ENCODE measurements around the gene DIP2B. TPM values are rescaled to one million over a fixed set of nuclear protein-coding genes. Genes with fewer than 3 reads are reported as not detected.
A peak's percentile ranks its signal among the peaks of the same experiment; 100 is the strongest.

Gene DIP2B
- polyA plus RNA-seq, 3 donors, result 3.5 to 12.3 (median 6.5) TPM

DNA sequence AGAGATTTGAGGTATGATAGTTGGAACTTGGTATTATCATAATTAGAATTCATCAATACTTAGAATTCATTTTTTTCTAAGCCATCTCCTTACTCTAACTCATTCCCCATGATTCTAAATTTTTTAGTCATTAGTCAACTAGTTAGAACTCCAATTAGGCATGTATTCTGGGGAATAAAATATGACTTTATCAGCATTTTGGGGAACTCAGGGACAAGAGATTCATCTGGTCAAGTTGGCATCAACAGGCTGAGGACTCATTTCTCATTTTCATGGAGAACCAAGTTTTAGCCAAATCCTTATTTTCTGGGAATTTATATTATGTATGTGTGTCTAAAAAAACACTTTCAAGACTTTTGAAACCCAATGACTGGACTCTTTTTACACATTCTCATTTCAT, 29.2 kb downstream of the DIP2B start:
- Histone ChIP-seq H3K9ac (ENCODE audit: insufficient read depth, low read length, poor library complexity, severe bottlenecking) (no peak overlapping the region), H3K36me3 (replicated peaks in 1 of 2; ENCODE audit: control insufficient read depth in 1 of 2, insufficient read depth in 2 of 2, low read length in 2 of 2) (no peaks in the 10 kb centered on the region), H3K4me2 (replicated peaks; ENCODE audit: extremely low read depth, low read length, poor library complexity, severe bottlenecking) (no peak overlapping the region), H3K27ac (ENCODE audit: low read depth in 1 of 2, low read length in 2 of 2) (peak overlapping the region in 1 of 2 donors; percentile 36), H4K20me1 (ENCODE audit: insufficient read depth, low read length) (peaks cover 88% of the 10 kb centered on the region), H3K9me3 (replicated peaks in 1 of 2; ENCODE audit: control insufficient read depth in 1 of 2, insufficient read depth in 1 of 2, low read length in 2 of 2) (no peaks in the 10 kb centered on the region), H2AFZ (ENCODE audit: insufficient read depth, low read depth, low read length, poor library complexity, severe bottlenecking) (no peak overlapping the region), H3K4me1 (ENCODE audit: control insufficient read depth in 1 of 2, insufficient read depth in 2 of 2, low read length in 2 of 2) (peaks cover 66 to 76% of the 10 kb centered on the region in 2 donors), H3K27me3 (ENCODE audit: control insufficient read depth in 2 of 2, insufficient read depth in 2 of 2, low read length in 2 of 2) (no peaks in the 10 kb centered on the region), H3K79me2 (ENCODE audit: insufficient read depth, low read length) (peaks cover 85% of the 10 kb centered on the region), H3K4me3 (replicated peaks in 1 of 3; ENCODE audit: low read depth in 2 of 3, low read length in 3 of 3) (no peak overlapping the region)
- Mint-ChIP-seq H3K9me3 (no peaks in the 10 kb centered on the region), H3K27me3 (ENCODE audit: low read depth in 3 of 3) (no peaks in the 10 kb centered on the region), H3K27ac (peak overlapping the region in 1 of 7 donors; percentile 64), H3K4me1 (peaks cover 37% of the 10 kb centered on the region), H3K4me3 (no peak overlapping the region), H3K36me3 (peaks cover 4 to 7% of the 10 kb centered on the region in 2 donors)
- TF ChIP-seq, protein P1, sequence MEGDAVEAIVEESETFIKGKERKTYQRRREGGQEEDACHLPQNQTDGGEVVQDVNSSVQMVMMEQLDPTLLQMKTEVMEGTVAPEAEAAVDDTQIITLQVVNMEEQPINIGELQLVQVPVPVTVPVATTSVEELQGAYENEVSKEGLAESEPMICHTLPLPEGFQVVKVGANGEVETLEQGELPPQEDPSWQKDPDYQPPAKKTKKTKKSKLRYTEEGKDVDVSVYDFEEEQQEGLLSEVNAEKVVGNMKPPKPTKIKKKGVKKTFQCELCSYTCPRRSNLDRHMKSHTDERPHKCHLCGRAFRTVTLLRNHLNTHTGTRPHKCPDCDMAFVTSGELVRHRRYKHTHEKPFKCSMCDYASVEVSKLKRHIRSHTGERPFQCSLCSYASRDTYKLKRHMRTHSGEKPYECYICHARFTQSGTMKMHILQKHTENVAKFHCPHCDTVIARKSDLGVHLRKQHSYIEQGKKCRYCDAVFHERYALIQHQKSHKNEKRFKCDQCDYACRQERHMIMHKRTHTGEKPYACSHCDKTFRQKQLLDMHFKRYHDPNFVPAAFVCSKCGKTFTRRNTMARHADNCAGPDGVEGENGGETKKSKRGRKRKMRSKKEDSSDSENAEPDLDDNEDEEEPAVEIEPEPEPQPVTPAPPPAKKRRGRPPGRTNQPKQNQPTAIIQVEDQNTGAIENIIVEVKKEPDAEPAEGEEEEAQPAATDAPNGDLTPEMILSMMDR (IDR thresholded peaks at IDR 0.05), result no peak
- no peak for DNase-seq
- intact Hi-C loops (cut with micrococcal nuclease), result loop anchor here in 1 of 2 donors (5.0 kb wide), 1 partner anchor 38 kb away; no protein-coding TSS in a partner anchor

DNA sequence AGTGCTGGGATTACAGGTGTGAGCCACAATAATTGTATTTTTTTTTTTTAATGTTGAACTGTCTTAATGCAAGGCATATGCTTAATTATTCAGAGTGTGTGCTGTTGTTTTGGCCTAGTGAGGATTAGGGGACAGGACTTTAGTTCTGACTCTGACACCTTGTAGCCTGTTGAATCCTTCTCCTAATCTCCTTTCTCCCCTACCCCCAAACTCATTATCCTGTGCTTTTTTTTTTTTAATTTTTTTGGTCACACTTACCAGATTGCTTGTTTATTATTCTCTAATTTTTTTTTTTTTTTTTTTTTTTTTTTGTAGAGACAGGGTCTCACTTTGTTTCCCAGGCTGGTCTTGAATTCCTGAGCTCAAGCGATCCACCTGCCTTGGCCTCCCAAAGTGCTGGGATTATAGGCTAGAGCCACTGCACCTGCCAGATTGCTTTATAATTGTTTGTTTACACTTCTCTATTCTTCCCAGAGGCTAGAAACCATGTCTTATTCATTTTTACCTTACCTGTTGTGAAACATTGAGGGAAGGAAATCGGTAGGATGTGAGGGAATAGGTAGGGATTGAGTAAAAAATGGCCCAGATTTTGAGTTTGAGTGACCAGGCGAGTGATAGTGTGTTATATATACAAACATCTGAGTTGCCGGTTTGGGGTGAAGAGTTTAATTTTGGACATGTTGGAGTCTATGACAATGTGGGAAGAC, 32.2 kb downstream of the DIP2B start:
- no peak overlapping the region for H3K4me2 ChIP-seq (replicated peaks; ENCODE audit: extremely low read depth, low read length, poor library complexity, severe bottlenecking)
- no peaks in the 10 kb centered on the region for H3K27me3 ChIP-seq (ENCODE audit: control insufficient read depth in 2 of 2, insufficient read depth in 2 of 2, low read length in 2 of 2)
- H3K9me3 ChIP-seq (replicated peaks in 1 of 2; ENCODE audit: control insufficient read depth in 1 of 2, insufficient read depth in 1 of 2, low read length in 2 of 2), result no peaks in the 10 kb centered on the region
- TF ChIP-seq, protein P1 (IDR thresholded peaks at IDR 0.05), result no peak
- intact Hi-C loops (cut with micrococcal nuclease), result no loop called here
- no peak for DNase-seq
- WGBS (ENCODE audit: insufficient coverage), result 83% methylated on average over 1 of the region's 4 CpGs
- H3K9ac ChIP-seq (ENCODE audit: insufficient read depth, low read length, poor library complexity, severe bottlenecking), result no peak overlapping the region
- H3K4me3 ChIP-seq (replicated peaks in 1 of 3; ENCODE audit: low read depth in 2 of 3, low read length in 3 of 3), result no peak overlapping the region
- peak overlapping the region in 6 of 7 donors; percentile 31 to 87 (median 78) for H3K27ac Mint-ChIP-seq
- H3K4me3 Mint-ChIP-seq, result no peak overlapping the region
- peaks cover 34% of the 10 kb centered on the region for H3K4me1 Mint-ChIP-seq
- H3K27me3 Mint-ChIP-seq (ENCODE audit: low read depth in 3 of 3), result no peaks in the 10 kb centered on the region
- H4K20me1 ChIP-seq (ENCODE audit: insufficient read depth, low read length), result peaks cover 77% of the 10 kb centered on the region
- H3K9me3 Mint-ChIP-seq, result no peaks in the 10 kb centered on the region
- peaks cover 47 to 56% of the 10 kb centered on the region in 2 donors for H3K4me1 ChIP-seq (ENCODE audit: control insufficient read depth in 1 of 2, insufficient read depth in 2 of 2, low read length in 2 of 2)
- H3K36me3 Mint-ChIP-seq, result peaks cover 5 to 9% of the 10 kb centered on the region in 2 donors
- no peaks in the 10 kb centered on the region for H3K36me3 ChIP-seq (replicated peaks in 1 of 2; ENCODE audit: control insufficient read depth in 1 of 2, insufficient read depth in 2 of 2, low read length in 2 of 2)
- no peak overlapping the region for H3K27ac ChIP-seq (ENCODE audit: low read depth in 1 of 2, low read length in 2 of 2)
- H3K79me2 ChIP-seq (ENCODE audit: insufficient read depth, low read length), result peaks cover 91% of the 10 kb centered on the region
- no peak overlapping the region for H2AFZ ChIP-seq (ENCODE audit: insufficient read depth, low read depth, low read length, poor library complexity, severe bottlenecking)

Measured in CD14-positive monocyte (primary cell).